ENCODE results near the gene UEVLD. TPM values are rescaled to one million over a fixed set of nuclear protein-coding genes. Genes with fewer than 3 reads are reported as not detected.
A peak's percentile ranks its signal among the peaks of the same experiment; 100 is the strongest.

Gene UEVLD
- total and polyA plus RNA-seq, 9 of the 15 experiments (the other 6 are each of a cell fraction or from before 2014, with no cell fraction given), result 4.7 to 12.6 (median 7.4) TPM

DNA sequence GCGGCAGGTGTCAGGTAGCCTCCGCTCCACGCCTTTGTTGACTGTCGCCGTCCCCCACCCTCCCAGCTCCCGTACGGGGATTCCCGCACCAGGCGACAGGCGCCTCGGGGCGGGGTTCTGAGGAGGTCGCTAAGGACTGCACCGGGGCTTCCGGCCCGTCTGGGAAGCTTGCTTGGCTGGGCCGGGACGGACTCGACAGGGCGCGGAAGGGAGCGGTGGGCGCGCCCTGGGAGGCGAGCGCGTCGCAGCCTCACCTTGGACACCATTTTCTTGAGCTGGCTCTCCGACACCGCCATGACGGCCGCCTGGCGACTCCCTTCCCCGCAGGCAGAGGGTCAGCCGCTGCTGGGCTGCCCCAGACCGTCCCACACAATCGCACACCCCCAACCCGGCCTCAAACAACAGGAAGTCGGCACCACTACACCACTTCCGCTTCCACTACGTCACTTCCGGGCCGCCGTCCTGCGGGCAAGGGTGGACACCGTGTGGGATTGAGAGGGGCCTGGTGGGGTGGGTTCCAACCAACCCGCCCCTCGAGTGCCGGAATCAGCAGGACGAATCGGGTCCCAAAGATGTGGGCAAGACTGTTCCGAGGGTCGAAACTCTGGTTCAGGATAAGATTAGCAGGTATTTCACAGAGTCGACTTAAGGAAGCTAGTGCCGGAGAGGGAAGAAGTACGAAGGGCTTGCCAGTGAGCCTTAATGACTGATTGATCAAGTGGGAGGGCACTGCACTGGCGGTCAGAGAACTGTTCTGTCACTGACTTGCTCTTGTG is 61.8 kb downstream of the UEVLD start, which contains the start of gene TSG101 (continued):
- TF ChIP-seq HMGXB4 (CRISPR knock-in tag; IDR thresholded peaks at IDR 0.05), result no peak
- peak; percentile 88 for TF ChIP-seq SPI1 (IDR thresholded peaks at IDR 0.05; ENCODE audit: borderline replicate concordance, low read depth, low read length)
- TF ChIP-seq, protein P1, sequence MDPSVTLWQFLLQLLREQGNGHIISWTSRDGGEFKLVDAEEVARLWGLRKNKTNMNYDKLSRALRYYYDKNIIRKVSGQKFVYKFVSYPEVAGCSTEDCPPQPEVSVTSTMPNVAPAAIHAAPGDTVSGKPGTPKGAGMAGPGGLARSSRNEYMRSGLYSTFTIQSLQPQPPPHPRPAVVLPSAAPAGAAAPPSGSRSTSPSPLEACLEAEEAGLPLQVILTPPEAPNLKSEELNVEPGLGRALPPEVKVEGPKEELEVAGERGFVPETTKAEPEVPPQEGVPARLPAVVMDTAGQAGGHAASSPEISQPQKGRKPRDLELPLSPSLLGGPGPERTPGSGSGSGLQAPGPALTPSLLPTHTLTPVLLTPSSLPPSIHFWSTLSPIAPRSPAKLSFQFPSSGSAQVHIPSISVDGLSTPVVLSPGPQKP (CRISPR knock-in tag; IDR thresholded peaks at IDR 0.05), result no peak
- peak in 1 of 2 experiments; percentile 78; a peak in 2 of 4 replicates for TF ChIP-seq TRIM24 (IDR thresholded peaks at IDR 0.05)
- TF ChIP-seq DDX20 (tag; IDR thresholded peaks at IDR 0.05; ENCODE audit: low read depth), result no peak
- TF ChIP-seq MCM3 (IDR thresholded peaks at IDR 0.05), result no peak
- TF ChIP-seq, protein P2, sequence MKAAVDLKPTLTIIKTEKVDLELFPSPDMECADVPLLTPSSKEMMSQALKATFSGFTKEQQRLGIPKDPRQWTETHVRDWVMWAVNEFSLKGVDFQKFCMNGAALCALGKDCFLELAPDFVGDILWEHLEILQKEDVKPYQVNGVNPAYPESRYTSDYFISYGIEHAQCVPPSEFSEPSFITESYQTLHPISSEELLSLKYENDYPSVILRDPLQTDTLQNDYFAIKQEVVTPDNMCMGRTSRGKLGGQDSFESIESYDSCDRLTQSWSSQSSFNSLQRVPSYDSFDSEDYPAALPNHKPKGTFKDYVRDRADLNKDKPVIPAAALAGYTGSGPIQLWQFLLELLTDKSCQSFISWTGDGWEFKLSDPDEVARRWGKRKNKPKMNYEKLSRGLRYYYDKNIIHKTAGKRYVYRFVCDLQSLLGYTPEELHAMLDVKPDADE (conservative IDR thresholded peaks at IDR 0.05; ENCODE audit: control insufficient read depth, low read depth, low read length), result peak; percentile 85
- TF ChIP-seq SMAD1 (IDR thresholded peaks at IDR 0.05; ENCODE audit: low read depth, low read length, partially characterized antibody), result peak; percentile 77
- peak; percentile 63; the same call in 1 of the 2 replicates for TF ChIP-seq HCFC1 (IDR thresholded peaks at IDR 0.05; ENCODE audit: low read depth, low read length)
- TF ChIP-seq HOXB6 (CRISPR knock-in tag; IDR thresholded peaks at IDR 0.05; ENCODE audit: borderline replicate concordance), result no peak
- peak; percentile 71 for TF ChIP-seq JUND (IDR thresholded peaks at IDR 0.05; ENCODE audit: borderline replicate concordance, low read depth, low read length)
- TF ChIP-seq JUND (tag; IDR thresholded peaks at IDR 0.05; ENCODE audit: borderline replicate concordance, low read depth, low read length), result peak; percentile 27; the same call in 2 of the 3 replicates
- no peak for TF ChIP-seq ZNF354B (CRISPR knock-in tag; IDR thresholded peaks at IDR 0.05)
- TF ChIP-seq ZSCAN29 (IDR thresholded peaks at IDR 0.05), result no peak
- TF ChIP-seq, protein P3, sequence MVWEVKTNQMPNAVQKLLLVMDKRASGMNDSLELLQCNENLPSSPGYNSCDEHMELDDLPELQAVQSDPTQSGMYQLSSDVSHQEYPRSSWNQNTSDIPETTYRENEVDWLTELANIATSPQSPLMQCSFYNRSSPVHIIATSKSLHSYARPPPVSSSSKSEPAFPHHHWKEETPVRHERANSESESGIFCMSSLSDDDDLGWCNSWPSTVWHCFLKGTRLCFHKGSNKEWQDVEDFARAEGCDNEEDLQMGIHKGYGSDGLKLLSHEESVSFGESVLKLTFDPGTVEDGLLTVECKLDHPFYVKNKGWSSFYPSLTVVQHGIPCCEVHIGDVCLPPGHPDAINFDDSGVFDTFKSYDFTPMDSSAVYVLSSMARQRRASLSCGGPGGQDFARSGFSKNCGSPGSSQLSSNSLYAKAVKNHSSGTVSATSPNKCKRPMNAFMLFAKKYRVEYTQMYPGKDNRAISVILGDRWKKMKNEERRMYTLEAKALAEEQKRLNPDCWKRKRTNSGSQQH (CRISPR knock-in tag; IDR thresholded peaks at IDR 0.05), result no peak
- TF ChIP-seq ZNF274 (IDR thresholded peaks at IDR 0.05; ENCODE audit: borderline replicate concordance, low read depth, low read length), result no peak
- TF ChIP-seq FOXP1 (CRISPR knock-in tag; IDR thresholded peaks at IDR 0.05), result peak; percentile 67; the same call in 1 of the 2 replicates
- no peak for TF ChIP-seq NUFIP1 (IDR thresholded peaks at IDR 0.05; ENCODE audit: partially characterized antibody)
- peak; percentile 97 for TF ChIP-seq PHF20 (IDR thresholded peaks at IDR 0.05; ENCODE audit: partially characterized antibody)
- no peak for TF ChIP-seq TRIM28 (IDR thresholded peaks at IDR 0.05)
- no peak for TF ChIP-seq MCM5 (IDR thresholded peaks at IDR 0.05; ENCODE audit: low read depth)
- TF ChIP-seq COPS2 (conservative IDR thresholded peaks at IDR 0.05), result no peak
- TF ChIP-seq KLF10 (CRISPR knock-in tag; IDR thresholded peaks at IDR 0.05), result no peak
- TF ChIP-seq KAT7 (CRISPR knock-in tag; IDR thresholded peaks at IDR 0.05; ENCODE audit: borderline replicate concordance), result 0 out of 2 replicates have a peak, but pooled peaks have one; percentile 62
